Stimulated activated CD4-positive, alpha-beta T cell treated with anti-CD3 and anti-CD28 coated beads, TNF-alpha, amount 100 ng/mL, for 1 hour (primary cell): ENCODE results near the gene MDM2.
"Not testable (repeated sequence)": the region's sequence is repeated elsewhere in the genome, so short reads cannot be mapped to it uniquely, and the experiment has no call there.

Experiments used
- DNase-seq, 3 donors: peaks; one replicate each; pipeline ENCODE4 v3.0.0-alpha.2; 2020; ENCODE audit warnings: low read depth in 3 of 3, low spot score in 1 of 3

Gene MDM2

DNA sequence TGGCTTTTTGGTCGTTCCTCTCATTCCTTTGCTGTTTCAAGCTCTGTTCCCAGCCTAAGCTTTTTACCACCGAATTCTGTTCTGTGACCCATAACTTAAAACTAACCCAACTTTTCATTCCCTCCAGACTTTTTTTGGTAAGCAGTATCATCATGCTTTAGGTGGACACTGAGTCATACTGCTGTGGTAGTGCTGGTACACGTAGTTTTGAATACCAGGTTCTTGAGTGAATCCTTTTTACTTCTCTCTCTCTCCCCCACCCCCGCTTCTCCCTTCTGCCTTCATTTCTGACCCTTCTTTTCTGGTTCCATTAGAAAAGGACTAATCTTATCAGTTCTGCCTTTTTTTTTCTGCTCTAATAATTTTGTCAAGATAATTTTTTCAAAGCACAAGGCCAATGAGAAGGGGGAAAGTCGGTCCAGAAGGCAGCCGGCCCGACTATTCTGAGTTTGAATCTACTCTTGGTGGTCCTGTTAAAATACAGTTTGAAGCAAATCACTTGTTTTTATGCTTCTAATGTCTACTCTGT is 2.3 kb upstream of the MDM2 start:
- DNase-seq, result no peak

DNA sequence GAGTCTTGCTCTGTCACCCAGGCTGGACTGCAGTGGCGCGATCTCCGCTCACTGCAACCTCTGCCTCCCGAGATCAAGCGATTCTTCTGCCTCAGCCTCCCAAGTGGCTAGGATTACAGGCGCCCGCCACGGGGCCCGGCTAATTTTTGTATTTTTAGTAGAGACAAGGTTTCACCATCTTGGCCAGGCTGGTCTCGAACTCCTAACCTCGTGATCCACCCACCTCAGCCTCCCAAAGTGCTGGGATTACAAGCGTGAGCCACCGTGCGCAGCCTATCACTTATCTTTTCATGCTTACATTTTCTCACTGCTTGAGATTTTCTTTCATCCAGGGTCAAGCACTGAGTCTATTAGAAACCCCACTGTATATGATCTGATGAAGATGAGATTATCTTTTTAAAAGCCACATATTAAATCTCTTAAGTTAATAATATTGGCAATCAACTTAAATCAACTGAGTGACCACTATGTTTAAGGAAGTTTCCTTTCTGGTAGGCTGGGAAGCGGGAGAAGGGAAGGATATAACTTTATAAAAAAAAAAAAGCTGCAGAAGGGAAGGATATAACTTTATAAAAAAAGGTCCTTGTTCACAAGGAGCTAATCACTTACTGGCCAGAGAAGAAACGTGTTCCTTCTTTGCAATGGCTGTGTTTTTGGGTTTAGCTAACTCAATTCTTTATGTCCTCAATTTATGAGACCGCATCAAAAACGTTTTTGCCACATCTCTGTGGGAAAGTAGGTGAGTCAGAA is 1.3 kb upstream of the MDM2 start:
- DNase-seq, result no peak

DNA sequence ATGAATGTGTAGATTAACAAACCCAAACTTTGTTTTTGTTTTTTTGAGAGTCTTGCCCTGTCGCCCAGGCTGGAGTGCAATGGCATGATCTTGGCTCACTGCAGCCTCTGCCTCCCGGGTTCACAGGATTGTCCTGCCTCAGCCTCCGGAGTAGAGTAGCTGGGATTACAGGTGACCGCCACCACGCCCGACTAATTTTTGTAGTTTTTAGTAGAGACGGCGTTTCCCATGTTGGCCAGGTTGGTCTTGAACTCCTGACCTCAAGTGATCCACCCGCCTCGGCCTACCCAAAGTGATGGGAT is 752 bp upstream of the MDM2 start:
- DNase-seq, result not testable (repeated sequence)

DNA sequence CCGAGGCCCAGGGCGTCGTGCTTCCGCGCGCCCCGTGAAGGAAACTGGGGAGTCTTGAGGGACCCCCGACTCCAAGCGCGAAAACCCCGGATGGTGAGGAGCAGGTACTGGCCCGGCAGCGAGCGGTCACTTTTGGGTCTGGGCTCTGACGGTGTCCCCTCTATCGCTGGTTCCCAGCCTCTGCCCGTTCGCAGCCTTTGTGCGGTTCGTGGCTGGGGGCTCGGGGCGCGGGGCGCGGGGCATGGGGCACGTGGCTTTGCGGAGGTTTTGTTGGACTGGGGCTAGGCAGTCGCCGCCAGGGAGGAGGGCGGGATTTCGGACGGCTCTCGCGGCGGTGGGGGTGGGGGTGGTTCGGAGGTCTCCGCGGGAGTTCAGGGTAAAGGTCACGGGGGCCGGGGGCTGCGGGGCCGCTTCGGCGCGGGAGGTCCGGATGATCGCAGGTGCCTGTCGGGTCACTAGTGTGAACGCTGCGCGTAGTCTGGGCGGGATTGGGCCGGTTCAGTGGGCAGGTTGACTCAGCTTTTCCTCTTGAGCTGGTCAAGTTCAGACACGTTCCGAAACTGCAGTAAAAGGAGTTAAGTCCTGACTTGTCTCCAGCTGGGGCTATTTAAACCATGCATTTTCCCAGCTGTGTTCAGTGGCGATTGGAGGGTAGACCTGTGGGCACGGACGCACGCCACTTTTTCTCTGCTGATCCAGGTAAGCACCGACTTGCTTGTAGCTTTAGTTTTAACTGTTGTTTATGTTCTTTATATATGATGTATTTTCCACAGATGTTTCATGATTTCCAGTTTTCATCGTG is 612 bp downstream of the MDM2 start:
- peak; percentile 11 to 30 (median 16) for DNase-seq

DNA sequence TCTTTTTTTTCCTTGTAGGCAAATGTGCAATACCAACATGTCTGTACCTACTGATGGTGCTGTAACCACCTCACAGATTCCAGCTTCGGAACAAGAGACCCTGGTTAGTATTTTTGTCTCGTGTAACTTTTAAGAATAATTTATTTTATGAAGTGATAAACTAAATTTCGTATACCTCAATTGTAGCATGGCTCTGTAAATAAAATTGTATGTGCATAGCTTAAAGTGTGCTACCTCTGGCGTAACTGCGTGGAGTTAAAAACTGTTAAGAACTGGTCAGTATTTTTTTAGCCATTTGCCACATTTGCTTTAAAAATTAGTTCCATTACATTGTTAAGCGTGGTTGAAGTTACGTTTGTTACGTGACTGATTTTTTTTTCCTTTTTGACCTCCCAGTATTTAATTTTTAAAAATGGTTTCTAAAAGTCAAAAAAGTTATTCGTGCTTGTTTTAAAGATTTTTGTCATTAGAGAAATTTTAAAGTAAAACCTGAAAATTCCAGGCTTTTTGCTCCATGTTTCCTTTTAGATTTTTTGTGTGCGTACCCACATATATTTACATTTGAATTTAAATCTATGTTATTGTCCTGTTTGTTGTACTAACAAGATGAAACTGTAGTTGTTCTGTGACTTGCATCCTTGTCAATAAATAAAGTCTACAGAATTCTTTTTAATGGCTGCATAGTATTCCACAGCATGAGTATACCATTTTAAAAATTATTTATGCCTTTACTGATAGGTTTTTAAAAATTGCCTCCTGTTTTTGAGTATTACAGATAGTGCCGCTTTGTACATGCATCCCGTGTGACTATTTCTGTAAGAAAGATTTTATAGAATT is 1.4 kb downstream of the MDM2 start:
- no peak for DNase-seq

DNA sequence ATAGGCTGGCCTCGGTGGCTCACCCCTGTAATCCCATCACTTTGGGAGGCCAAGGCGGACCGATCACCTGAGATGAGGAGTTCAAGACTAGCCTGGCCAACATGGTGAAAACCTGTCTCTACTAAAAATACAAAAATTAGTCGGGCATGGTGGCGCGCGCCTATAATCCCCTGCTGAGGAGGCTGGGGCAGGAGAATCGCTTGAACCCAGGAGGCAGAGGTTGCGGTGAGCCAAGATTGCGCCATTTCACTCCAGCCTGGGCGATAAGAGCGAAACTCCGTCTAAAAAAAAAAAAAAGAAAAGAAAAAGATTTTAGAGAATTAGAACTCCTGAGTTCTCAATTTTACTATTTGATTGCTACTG is 2.0 kb downstream of the MDM2 start:
- DNase-seq, result not testable (repeated sequence)

DNA sequence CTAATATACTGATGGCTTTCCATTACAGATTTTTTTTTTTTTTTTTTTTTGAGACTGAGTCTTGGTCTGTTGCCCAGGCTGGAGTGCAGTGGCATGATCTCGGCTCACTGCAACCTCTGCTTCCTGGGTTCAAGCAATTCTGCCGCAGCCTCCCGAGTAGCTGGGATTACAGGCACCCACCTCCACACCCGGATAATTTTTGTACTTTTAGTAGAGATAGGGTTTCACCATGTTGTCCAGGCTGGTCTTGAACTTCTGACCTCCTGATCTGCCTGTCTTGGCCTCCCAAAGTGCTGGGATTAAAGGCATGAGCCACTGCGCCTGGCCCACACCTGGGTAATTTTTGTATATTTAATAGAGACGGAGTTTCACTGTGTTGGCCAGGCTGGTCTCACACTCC is 3.6 kb downstream of the MDM2 start:
- DNase-seq, result not testable (repeated sequence)

DNA sequence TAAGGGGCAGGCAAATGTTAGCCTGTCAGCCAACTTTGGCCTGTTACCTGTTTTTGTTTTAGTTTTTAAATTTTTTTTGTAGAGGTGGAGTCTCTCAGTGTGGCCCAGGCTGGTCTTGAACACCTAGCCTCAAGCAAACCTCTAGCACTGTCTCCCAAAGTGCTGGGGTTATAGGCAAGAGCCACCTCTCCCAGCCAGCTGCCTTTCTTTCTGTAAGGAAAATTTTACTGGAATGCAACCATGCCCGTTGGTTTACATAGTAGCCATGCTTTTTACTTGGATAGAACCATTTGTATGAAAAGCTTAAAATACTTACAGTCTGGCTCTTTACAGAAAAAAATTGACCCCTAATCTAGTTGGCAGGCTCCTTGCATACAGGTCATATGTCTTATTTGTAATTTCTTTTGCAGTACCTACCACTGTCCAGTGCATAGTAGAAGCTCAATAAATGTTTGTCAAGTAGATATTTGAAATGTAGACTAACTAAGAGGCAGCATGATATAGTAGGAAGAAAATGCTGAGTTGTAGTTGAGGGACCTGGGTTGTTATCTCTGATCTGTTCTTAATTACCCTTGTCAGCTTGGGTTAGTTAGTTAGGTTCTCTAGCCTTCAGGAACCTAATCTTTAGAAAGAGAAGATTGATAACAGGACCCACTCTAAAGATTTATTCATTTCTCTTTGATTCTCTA is 4.7 kb downstream of the MDM2 start:
- no peak for DNase-seq

DNA sequence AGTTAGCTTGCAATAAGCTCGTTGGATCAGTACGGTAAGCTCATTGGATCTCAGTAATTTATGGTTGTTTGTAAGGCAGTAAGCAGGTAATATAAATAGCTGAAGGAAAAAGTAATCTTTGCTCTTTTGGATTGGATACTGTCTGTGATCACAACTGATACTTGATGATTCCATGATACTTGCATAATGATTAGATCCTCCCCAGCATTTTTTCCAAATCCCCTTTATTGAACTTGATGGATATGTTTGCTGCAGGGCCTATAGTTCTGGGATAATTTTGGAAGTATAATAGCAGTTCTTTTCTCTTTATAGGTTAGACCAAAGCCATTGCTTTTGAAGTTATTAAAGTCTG is 5.2 kb downstream of the MDM2 start:
- DNase-seq, result no peak

DNA sequence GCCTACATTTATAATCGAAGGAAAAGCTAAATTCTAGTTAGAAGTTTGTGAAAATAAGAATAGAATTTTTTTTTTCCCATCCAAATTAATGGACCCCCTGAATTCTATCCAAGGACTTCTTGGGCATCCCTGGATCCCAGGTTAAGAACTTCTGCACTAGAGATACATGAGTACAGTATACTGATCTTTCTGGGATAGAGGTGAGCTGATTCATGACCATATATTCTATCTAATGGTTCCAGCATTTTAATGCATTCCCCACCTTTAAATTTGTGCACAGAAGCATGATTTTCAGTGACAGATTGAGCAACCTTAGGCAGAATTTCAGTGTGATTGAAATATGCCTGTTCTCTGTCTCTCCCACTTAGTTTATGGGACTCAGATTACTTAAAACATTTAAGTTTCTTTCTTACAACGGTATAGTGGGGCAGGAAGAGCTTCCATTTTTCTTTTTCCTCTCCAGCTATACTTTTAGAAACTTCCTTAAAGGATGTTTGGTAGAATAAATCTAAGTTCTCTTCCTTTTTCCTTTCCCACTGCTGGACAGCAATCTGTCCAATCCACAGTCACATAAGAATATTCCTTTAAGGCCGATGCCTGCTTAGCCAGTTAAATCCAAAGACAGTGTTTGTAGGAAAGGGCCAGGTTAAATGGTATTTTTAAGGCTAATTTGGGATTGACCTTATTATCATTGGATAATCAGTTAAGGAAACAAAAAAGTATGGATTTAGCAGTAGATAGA is 6.7 kb downstream of the MDM2 start:
- no peak for DNase-seq

DNA sequence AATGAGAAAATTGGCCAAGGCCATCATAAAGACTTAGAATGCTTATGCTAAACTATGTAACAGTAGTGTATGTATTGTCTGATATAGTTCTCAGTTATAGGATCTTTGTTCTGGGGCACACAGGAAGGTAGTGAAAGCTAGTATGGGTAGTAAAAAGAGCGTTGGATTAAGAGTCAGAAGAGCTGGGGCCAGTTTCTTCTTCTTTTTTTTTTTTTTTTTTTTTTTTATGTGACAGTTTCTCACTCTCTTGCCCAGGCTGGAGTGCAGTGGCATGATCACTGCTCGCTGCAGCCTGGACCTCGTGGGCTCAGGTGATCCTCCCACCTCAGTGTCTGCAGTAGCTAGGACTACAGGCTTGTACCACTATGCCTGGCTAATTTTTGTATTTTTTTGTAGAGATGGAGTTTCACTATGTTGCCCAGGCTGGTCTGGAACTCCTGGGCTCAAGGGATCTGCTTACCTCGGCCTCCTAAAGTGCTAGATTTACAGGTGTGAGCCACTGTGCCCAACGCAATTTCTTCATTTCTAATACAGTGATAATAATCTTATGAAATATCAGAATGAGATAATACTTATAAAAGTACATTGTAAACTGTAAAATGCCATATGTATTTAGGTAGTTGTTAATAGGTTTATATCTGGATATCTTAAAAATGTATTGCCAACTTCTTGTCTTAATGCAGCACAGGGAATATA is 7.4 kb downstream of the MDM2 start:
- DNase-seq, result no peak

DNA sequence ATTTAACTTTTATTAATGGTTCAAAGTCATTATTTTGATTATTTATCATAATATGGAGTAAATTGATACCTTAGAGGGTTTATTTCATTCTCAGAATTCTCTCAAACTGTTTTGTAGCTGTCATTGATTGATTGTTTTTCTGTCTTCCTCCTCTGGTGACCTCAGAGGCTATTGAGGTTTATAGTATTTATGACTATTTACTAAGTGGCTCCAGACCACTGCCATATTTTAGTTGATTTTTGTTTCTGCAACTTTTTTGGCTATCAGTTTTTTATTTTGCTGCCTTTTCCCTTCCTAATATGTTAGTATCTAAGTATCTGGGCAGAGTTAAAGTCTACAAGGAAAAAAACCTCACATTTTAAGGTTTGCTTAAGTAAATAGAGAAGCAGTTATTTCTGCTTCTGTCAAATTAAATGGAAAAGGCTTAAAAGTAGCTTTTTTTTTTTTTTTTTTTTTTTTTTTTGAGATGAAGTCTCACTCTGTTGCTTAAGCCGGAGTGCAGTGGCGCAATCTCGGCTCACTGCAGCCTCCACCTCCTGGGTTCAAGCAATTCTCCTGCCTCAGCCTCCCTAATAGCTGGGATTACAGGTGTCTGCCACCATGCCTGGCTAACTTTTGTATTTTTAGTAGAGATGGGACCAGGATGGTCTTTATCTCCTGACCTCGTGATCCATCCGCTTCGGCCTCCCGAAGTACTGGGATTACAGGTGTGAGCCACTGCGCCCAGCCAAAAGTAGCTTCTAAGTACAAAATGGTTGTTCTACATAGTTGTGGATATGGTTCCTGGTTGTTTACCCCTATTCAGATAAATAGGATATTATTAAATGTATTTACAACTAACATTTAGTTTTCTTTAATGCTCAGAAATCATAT is 8.2 kb downstream of the MDM2 start:
- DNase-seq, result no peak

DNA sequence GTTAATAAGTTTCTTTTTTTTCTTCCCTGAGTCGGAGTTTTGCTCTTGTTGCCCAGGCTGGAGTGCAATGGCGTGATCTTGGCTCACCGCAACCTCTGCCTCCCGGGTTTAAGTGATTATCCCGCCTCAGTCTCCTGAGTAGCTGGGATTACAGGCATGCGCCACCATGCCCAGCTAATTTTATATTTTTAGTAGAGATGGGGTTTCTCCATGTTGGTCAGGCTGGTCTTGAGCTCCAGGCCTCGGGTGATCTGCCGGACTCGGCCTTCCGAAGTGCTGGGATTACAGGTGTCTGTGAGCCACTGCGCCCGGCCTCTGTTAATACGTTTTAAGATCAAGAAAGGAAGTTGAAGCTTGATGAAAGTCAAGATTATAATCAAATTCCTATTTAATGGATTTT is 11.5 kb downstream of the MDM2 start:
- not testable (repeated sequence) for DNase-seq

DNA sequence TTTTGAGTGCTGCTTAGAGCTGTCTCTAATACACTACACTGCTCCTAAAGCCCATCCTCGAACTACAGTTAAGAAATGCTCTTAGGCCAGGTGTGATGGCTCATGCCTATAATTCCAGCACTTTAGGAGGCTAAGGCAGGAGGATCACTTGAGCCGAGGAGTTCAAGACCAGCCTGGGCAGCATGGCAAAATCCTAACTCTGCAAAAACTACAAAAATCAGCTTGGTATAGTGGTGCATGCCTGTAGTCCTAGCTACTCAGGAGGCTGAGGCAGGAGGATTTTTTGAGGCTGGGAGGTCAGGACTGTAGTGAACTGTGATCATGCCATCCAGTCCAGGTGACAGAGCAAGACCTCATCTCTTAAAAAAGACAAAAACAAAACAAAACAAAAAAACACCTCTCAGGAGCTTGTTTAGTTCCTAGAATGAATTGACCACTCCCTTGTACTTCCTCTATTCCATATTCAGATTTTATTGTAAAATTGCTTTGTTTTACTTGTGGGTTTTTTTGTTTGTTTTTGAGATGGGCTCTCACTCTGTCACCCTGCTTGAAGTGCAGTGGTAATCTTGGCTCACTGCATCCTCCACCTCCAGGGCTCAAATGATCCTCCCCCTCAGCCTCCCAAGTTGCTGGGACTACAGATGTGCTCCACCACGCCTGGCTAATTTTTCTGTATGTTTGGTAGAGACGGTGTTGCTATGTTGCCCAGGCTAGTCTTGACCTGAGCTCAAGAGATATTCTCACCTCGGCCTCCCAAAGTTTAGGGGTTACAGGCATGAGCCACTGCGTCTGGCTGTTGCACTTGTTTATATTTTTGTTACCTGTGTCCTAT is 13.6 kb downstream of the MDM2 start:
- DNase-seq, result no peak

DNA sequence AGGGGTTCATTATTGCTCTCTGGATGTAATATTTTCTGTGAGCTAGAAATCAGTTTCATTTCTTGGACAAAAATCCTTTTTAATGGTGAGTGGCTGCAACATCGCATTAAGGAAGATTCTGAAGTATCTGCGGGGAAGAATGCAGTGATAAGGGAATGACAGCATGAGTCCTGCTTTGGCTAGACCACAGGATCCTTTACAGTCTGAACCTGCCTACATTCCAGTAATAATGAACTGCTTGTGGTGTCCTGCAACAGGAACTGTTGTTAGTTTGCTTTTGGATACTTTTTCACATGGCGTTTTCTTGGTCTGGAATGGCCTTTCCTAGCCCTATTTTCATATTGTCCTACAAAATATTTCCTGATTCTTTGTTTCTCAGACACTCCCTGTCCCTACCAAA is 15.7 kb downstream of the MDM2 start:
- DNase-seq, result no peak

DNA sequence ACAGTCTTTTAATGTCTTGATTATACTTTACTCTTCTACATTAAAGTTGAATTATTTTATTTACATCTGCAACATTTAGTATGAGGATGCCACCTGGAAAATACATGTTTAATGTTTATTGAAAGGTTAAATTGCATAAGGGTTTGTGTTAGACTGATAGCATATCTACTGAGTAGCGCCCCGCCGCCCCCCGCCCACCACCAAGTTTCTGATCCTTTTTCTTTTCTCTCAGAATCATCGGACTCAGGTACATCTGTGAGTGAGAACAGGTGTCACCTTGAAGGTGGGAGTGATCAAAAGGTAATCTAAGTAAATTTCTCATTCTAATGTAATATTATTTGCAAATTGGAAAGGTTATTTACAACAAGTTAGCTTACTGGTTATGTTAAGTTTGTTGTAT is 16.2 kb downstream of the MDM2 start:
- DNase-seq, result no peak

DNA sequence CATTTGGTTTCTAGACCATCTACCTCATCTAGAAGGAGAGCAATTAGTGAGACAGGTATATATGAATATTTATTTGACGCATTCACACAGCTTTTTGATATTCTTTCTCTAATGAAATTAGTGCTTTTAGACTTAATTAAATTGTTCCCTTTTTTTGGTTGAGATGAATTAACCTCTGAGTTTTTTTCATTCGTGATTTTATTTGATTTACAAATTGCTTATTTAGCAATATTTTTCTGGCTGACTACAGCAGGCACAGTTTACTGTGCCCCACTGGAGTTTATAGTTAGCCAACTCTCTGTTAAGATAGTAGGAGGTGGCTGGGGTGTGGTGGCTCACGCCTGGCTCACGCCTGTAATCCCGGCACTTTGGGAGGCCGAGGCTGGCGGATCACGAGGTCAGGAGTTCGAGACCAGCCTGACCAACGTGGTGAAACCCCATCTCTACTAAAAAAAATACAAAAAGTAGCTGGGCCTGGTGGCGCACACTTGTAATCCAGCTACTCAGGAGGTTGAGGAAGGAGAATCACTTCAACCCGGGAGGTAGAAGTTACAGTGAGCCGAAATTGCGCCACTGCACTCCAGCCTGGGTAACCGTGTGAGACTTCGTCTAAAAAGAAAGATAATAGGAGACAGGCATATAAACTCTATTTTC is 16.7 kb downstream of the MDM2 start:
- no peak for DNase-seq
